Upper lobe of left lung (tissue), 4 donors: Measurements from ENCODE around the gene PTPRR.

Source experiments
- CTCF ChIP-seq, 6 experiments: fragments of 450-650 bp in 4 of 6; fragments of 200-600 bp in 2 of 6; sonication (generic) in 2 of 6; IDR thresholded peaks; one replicate each; pipeline ENCODE4 v1.5.1; 2016 to 2019; ENCODE audit warnings: antibody characterized with exemption in 6 of 6
- EP300 ChIP-seq, 4 donors: sonication (generic); formaldehyde crosslinking; IDR thresholded peaks; one replicate each; pipeline ENCODE4 v1.5.1; 2017; ENCODE audit warnings: antibody characterized with exemption in 4 of 4, control low read depth in 2 of 4
- POLR2A ChIP-seq, 4 donors: fragments of 450-650 bp; IDR thresholded peaks; one replicate each; pipeline ENCODE4 v1.5.1; 2016 to 2017; ENCODE audit warnings: antibody characterized with exemption in 4 of 4, mild to moderate bottlenecking in 2 of 4

- TF ChIP-seq POLR2A (IDR thresholded peaks at IDR 0.05) = no peak
- no peak for TF ChIP-seq CTCF (IDR thresholded peaks at IDR 0.05)
- TF ChIP-seq EP300 (IDR thresholded peaks at IDR 0.05) = no peak
These were observed 300.9 kb downstream of the PTPRR start for GRCh38 chr12:70619471-70620152.
